GM18951 (cell line): ENCODE results near the gene N4BP2.

Experiments
- POLR2A ChIP-seq: IDR thresholded peaks from 4 replicates; pipeline ENCODE4 v1.6.1; 2011; ENCODE audit warnings: mild to moderate bottlenecking; ENCODE audit not compliant: insufficient read length, insufficient read depth; ENCODE audit errors: extremely low read depth
- in situ Hi-C: fragments of 300-500 bp; cut with MboI; formaldehyde crosslinking; loops from one replicate; pipeline ENCODE4 v1.12.0; 2022; ENCODE audit warnings: low sequenced_read_pairs, mixed read lengths, inconsistent platforms; ENCODE audit not compliant: unreplicated experiment

The N4BP2 gene

DNA sequence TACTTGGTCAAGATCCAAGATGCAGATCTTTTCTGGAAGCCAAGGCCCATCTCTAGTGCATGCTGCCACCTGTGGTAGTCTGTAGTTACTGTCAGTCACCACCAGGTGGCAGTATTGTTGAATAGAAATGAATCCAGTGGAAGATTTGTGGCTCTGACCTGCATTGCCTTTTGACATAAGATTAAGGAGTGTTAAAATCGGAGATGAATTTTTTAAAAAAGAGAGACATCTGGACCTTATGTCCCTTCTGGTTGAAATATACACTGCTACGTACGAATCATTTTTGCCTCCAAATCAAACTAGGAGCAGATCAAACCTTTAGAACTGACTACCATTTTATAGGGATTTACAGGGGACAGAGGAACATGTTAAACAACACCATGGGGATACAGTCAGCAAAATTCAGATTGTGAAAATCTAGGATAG, 93.3 kb downstream of the N4BP2 start:
- in situ Hi-C loops, result loop anchor here (5.0 to 10.0 kb wide), 2 partner anchors 47 to 165 kb away; partner anchors contain the start of gene RHOH

DNA sequence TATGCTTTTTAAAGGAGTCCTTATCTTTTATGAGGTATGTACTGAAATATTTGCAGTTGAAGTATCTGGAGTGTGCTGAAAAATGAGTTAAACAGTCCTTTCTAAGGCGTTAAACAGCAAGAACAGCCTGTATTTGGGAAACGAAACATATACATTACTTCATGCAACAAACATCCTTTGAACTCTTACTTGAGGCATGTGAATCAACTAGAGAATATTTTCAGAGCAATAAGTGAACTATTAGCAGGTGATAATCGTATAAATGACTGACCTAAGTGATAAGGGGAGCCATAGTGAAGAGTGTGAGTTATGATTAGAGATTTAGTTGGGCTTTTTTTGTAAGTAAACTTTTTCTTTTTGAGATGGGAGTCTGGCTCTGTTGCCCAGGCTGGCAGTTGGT, 94.3 kb downstream of the N4BP2 start:
- in situ Hi-C loops, result loop anchor here (5.0 kb wide), 1 partner anchor 46 kb away; the partner anchor contains the start of gene RHOH
- TF ChIP-seq POLR2A, result no peak

More for the DNA sequence above, 93.3 kb downstream of the N4BP2 start:
- TF ChIP-seq POLR2A, result no peak

DNA sequence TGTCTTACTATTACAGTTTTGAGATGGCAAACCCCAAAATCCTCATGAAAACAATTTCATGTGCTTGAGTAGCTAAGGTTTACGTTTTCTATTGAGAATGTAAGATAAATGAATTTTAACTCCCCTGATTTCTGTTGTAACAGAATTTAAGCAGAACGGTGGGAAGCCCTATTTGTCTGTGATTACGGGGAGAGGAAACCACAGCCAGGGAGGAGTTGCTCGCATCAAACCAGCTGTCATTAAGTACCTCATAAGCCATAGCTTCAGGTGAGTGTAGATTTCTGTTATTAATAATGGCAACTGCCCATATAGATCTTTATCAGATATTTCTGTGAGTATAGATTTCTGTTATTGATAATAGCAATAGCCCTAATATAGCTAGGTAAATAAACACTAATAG, 96.0 kb downstream of the N4BP2 start:
- in situ Hi-C loops, result loop anchor here (5.0 kb wide), 1 partner anchor 45 kb away; the partner anchor contains the start of gene RHOH
- no peak for TF ChIP-seq POLR2A

DNA sequence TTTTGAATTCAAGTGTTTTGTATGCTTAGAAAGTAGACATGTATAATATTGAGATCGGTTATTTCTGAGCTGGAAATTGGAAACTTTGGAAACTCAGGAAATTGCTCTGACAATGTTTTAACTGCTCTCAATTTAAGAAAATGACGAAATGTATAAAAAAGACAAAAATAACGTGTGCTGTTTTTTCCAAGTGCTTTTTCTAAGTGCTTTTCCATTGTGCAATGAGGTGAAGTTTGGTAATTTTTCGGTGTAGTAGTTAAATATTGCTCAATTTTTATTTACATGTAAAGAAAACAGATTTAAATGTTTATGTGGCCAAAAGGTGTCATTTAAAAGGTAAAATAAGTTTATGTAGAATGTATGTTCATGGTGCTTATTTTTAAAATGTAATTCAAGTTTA, 100.8 kb downstream of the N4BP2 start:
- in situ Hi-C loops, result no loop called here
- no peak for TF ChIP-seq POLR2A

DNA sequence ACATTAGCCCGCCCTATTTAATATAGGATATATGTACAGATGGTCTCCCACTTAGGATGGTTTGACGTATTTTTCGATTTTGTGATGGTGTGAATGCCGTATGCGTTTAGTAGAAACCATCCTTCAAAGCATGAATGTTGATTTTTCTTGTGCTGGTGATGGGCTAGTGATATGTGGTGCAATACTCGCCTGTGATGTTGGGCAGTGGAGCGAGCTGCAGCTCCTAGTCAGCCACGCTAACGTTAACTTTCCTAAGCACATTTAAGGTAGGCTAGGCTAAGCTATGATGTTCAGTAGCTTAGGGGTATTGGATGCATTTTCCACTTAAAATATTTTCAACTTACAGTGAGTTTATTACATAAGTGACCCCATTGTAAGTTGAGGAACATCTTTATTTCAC, 103.6 kb downstream of the N4BP2 start:
- TF ChIP-seq POLR2A, result no peak
- in situ Hi-C loops, result no loop called here

DNA sequence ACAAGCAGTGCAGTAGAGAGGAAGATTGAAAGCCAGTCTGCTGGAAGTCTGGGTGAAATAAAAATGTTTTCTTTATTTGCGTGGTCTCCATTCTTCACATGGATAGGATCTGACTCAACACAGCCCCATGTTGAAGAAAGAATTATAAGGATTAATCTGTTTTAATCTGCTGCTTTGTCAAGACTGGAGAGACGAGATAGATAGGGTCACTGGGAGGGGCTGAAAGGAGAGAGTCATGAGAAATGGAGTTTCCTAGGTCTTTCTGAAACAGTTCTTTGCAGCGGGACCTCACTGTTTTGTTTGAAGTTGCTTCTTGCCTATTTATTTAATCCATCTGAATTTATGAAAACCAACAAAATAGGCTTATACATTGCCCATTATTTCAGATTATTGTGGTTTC, 107.8 kb downstream of the N4BP2 start:
- no peak for TF ChIP-seq POLR2A
- in situ Hi-C loops, result no loop called here

DNA sequence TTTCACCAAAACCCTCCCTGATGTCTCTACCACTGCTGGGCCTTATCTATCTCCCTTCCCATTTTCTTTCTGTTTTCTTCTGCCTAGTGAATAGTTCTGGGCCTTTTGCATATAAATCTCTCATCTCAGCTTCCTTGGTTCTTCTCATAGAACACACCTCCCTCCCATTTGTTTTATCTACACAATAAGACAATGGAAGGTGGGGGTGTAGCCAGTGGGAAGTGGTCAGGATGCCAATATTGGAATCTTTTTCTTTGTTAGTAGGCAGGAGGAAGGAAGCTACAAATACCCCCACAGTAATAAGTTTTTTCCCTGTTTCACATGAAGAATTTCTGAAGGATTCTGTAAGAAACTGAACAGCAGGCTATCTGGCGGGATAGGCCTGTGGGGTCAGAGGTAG, 109.3 kb downstream of the N4BP2 start:
- in situ Hi-C loops, result no loop called here

DNA sequence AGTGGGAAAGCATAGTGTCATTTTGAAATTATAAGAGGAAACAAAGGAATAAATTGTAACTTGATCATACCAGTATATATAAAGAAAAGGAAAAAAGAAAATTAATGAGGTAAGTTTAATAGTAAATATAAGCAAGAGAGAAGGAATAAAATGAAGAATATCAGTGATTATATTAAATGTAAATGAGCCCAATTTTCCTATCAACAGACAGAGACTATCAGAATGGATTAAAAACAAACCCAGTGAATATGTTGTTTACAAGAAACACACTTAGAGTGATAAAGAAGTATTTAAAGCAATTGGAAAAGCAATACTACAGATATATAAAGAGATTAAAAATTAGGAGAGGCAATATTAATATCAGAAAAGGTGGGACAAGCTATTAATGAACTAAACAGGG, 111.4 kb downstream of the N4BP2 start:
- TF ChIP-seq POLR2A, result no peak
- in situ Hi-C loops, result no loop called here

More for the DNA sequence above, 109.3 kb downstream of the N4BP2 start:
- TF ChIP-seq POLR2A, result no peak

DNA sequence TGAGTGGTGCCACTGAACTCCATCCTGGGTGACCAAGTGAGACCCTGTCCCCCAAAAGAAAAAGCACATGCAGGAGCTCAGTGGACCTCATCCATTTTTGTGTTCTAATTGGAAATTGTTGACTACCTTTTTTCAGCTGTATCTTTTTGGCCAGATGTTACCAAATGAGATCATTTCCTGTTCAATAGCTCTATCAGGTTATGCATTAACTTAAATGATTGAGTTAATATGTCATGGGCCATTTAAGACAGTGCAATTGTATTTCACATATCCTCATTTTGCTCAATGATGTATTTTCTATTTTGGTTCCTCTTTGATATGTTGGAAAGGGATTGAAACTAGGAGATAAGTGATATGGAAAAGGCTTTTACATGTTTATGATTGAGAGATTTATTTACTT, 113.9 kb downstream of the N4BP2 start:
- no peak for TF ChIP-seq POLR2A
- in situ Hi-C loops, result no loop called here

DNA sequence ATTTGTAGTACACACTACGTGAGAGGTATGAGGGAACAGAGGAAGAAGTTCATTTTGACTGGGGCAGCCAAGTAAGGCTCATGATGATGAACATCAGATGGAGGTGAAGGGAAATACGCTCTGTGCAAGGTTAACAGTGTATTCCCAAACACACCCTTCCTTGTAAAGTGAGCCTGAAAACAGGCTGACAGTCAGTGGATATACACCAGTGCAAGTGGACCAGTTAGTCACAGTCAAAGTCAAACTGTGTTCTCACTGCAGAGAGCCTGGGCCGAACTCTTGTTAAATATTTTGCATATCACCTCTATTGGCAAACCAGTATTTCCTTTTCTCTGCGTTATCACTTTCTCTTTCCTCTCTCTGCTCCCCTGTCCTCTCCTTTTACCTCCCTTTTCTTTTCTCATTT, 116.8 kb downstream of the N4BP2 start:
- TF ChIP-seq POLR2A, result no peak
- in situ Hi-C loops, result no loop called here

DNA sequence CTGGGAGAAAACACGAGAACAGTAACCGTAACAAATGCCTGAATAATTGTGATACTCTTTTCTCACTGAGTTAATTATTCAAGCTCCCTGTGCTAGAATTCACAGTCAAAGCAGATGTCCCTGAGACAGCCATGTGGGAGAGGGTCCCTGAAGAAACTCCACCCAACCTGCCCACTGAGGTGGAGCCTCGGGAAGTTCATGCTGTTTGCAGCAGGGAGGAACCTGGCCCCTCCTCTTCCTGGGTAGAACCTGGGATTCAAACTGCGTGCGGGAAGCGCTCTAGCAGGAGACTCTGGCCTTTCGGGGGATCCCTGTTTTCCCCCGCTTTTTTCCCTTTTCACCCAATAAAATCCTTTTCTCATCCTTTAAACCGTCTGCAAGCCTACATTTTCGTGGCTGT, 120.0 kb downstream of the N4BP2 start:
- TF ChIP-seq POLR2A, result no peak
- in situ Hi-C loops, result no loop called here

DNA sequence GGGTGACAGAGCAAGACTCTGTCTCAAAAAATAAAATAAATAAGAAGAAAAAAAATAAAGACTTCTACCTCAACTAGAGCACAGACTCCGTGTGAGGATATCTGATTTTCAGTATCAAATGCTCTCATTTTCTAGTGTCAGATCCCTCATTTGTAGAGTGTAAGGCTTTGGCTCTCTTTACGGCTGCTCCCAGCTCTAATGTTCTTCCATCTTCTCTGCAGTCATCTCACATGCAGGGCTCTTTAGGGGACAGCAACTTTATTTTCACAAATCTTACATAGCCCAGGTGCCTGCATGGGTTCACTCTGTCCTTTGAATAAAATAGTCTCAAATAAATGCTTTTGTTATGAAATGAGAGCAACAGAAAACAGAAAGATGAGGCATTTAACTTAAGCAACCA, 120.9 kb downstream of the N4BP2 start:
- in situ Hi-C loops, result no loop called here
- TF ChIP-seq POLR2A, result no peak

DNA sequence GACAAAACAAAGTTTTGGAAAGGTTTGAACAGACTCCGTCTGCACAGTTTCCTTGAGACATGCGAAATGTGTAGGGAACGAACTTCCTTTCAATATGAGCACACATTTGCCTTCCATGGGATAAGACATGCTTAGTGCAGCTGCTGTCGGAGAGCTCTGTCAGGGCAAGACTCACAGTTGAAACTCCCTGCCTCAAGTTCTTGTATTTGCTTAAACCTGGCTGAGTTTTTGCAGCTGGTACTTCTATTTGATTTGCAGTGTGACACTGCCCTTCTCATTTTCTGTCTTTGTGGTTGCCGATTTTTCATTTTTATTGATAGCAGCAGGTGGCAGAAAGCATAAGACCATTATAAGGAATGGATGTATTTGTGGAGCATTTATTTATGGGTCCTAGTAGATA, 122.0 kb downstream of the N4BP2 start:
- TF ChIP-seq POLR2A, result no peak
- in situ Hi-C loops, result no loop called here

DNA sequence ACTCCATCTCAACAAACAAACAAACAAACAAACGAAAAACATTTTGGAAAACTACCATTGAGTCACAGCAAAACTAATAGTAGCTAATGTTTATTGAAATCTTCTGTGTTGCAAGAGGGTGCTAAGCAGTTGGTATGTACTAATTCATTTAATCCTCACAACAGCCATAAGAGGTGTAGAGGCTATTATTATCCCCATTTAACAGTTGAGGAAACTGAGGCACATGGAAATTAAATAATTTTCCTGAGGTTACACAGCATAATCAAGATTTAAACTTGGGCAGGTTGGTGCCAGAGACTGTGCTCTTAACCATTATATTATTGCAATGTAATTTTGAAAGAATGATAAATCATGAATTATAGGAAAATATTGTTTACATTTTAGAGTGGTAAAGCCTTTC, 122.7 kb downstream of the N4BP2 start:
- TF ChIP-seq POLR2A, result no peak
- in situ Hi-C loops, result no loop called here

DNA sequence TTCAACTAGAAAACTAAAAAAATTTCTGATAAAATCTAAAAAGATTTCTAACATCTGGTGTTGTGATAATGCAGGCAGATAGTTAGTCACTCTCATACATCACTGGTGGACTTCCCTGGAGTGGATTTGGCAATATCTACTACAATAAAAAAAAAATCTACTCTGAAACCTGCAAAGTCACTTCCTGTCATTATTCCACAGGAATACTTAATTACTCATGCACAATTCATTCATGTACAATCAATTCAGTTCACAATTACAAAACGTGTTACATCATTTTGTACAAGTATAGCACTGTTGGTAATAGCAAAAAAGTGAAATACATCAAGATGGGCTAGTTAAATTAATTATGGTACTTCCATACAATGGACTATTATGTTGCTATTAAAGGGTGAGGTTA, 123.7 kb downstream of the N4BP2 start:
- no peak for TF ChIP-seq POLR2A
- in situ Hi-C loops, result no loop called here
